Smooth muscle cell (in vitro differentiated cells): Measurements from ENCODE around the gene OR10P1. TPM values are rescaled to one million over a fixed set of nuclear protein-coding genes. Genes with fewer than 3 reads are reported as not detected.
"Not testable (repeated sequence)": the region's sequence is repeated elsewhere in the genome, so short reads cannot be mapped to it uniquely, and the experiment has no call there.

Source experiments
- DNase-seq: peaks from one replicate; lab custom pipeline; 2025; ENCODE audit not compliant: unreplicated experiment; lab: John Stamatoyannopoulos, UW
- H2AFZ ChIP-seq: fragments of 200-600 bp; sonication (generic); 2 replicates; pipeline ENCODE4 v1.6.0; 2016; ENCODE audit warnings: antibody characterized with exemption, low read depth, mild to moderate bottlenecking
- H3F3A ChIP-seq: fragments of 200-600 bp; sonication (generic); 2 replicates; pipeline ENCODE4 v1.6.0; 2017; ENCODE audit warnings: antibody characterized with exemption, low read depth
- H3K27ac ChIP-seq: fragments of 200-600 bp; sonication (generic); 2 replicates; pipeline ENCODE4 v1.5.1; 2016; ENCODE audit warnings: low read depth, mild to moderate bottlenecking
- H3K27me3 ChIP-seq: fragments of 200-600 bp; sonication (generic); 2 replicates; pipeline ENCODE4 v1.6.1; 2016; ENCODE audit warnings: low read depth, mild to moderate bottlenecking
- H3K36me3 ChIP-seq: fragments of 200-600 bp; sonication (generic); 2 replicates; pipeline ENCODE4 v1.5.1; 2016; ENCODE audit warnings: low read depth
- H3K4me1 ChIP-seq: fragments of 200-600 bp; sonication (generic); 2 replicates; pipeline ENCODE4 v1.5.1; 2016; ENCODE audit warnings: low read depth
- H3K4me2 ChIP-seq: fragments of 200-600 bp; sonication (generic); 2 replicates; pipeline ENCODE4 v1.6.0; 2016; ENCODE audit warnings: mild to moderate bottlenecking
- H3K4me3 ChIP-seq: fragments of 200-600 bp; sonication (generic); 2 replicates; pipeline ENCODE4 v1.5.1; 2016; ENCODE audit warnings: mild to moderate bottlenecking
- H3K79me2 ChIP-seq: fragments of 200-600 bp; sonication (generic); 2 replicates; pipeline ENCODE4 v1.6.0; 2016; ENCODE audit warnings: low read depth, mild to moderate bottlenecking
- H3K9ac ChIP-seq: fragments of 200-600 bp; sonication (generic); 2 replicates; pipeline ENCODE4 v1.6.0; 2016; ENCODE audit warnings: low read depth
- H3K9me3 ChIP-seq: fragments of 200-600 bp; sonication (generic); replicated peaks from 2 replicates; pipeline ENCODE4 v1.5.1; 2016; ENCODE audit warnings: low read depth
- H4K20me1 ChIP-seq: fragments of 200-600 bp; sonication (generic); 2 replicates; pipeline ENCODE4 v1.6.0; 2016; ENCODE audit warnings: low read depth
- WGBS: methylation state at CpG from one replicate; pipeline ENCODE4 v1.1.7; 2016; ENCODE audit warnings: low lambda C conversion rate; 5-methylcytosine and 5-hydroxymethylcytosine counted together
- polyA plus RNA-seq: library from polyadenylated mRNA; unstranded; fragments of >200 nt; fragmentation: Nextera tagmentation; extraction: Ambion mirVana; gene quantifications from 2 replicates; pipeline ENCODE4 v1.2.1, GENCODE V29; 2016
- total RNA-seq: library from RNA; depleted of rRNA; stranded (reverse); fragments of >200 nt; gene quantifications from 2 replicates; pipeline ENCODE4 v1.2.3, GENCODE V29; 2014
- TF ChIP-seq, protein P1 (sequence below): fragments of 200-600 bp; sonication (generic); IDR thresholded peaks from 2 replicates; pipeline ENCODE4 v1.5.1; 2017; ENCODE audit warnings: borderline replicate concordance, mild to moderate bottlenecking, antibody characterized with exemption; ENCODE audit not compliant: insufficient read depth, poor library complexity, severe bottlenecking

Gene OR10P1
- total and polyA plus RNA-seq, 2 experiments from 2014 or later, result not detected

DNA sequence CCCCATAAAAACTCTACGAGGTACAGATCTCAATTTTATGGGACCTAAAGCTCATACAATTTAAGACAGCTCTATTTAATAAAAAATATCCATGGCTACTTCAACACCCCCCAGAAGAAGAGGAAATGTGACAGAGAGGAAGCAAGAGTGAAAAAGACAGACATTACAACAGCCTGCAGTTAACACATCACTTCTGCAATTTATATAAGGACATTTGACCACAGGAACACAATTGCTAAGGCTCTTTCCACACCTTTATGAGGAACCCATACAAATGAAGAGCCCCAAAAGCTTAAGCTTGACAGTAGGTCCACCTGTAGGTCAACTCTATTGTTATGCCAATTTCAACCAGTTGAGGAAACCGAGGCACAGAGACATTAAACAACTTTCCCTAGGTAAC, 5.6 kb downstream of the OR10P1 start:
- Histone ChIP-seq H3K4me1 (no peaks in the 10 kb centered on the region), H3K79me2 (no peaks in the 10 kb centered on the region), H3F3A (no peaks in the 10 kb centered on the region), H3K27me3 (peaks cover 6% of the 10 kb centered on the region), H3K4me3 (no peak overlapping the region), H2AFZ (no peak overlapping the region), H3K27ac (no peak overlapping the region), H3K4me2 (no peak overlapping the region), H4K20me1 (no peaks in the 10 kb centered on the region), H3K36me3 (no peaks in the 10 kb centered on the region), H3K9ac (no peak overlapping the region), H3K9me3 (no peaks in the 10 kb centered on the region)
- DNase-seq, result no peak
- TF ChIP-seq, protein P1, sequence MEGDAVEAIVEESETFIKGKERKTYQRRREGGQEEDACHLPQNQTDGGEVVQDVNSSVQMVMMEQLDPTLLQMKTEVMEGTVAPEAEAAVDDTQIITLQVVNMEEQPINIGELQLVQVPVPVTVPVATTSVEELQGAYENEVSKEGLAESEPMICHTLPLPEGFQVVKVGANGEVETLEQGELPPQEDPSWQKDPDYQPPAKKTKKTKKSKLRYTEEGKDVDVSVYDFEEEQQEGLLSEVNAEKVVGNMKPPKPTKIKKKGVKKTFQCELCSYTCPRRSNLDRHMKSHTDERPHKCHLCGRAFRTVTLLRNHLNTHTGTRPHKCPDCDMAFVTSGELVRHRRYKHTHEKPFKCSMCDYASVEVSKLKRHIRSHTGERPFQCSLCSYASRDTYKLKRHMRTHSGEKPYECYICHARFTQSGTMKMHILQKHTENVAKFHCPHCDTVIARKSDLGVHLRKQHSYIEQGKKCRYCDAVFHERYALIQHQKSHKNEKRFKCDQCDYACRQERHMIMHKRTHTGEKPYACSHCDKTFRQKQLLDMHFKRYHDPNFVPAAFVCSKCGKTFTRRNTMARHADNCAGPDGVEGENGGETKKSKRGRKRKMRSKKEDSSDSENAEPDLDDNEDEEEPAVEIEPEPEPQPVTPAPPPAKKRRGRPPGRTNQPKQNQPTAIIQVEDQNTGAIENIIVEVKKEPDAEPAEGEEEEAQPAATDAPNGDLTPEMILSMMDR, result no peak
- 66% methylated on average over 2 of the region's 2 CpGs for WGBS

DNA sequence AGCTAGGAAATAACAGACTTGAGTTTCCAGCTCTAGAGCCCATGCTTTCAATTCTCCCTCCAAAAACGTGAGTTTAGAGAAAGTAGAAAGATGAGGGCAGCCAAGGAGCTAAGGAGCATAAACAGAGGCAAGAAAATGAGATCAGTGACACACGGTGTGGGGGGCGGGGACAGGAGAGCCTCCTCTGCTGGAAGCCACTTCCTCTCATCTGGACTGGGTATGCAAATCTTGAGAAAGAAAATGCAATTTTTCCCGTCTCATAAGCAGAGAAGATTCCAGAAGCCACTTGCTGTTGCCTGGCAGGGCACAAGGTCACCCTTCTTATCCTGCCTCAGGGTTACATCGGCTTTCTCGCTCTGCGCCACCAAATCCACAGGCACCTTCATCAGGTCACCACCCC, 6.0 kb downstream of the OR10P1 start:
- no peak overlapping the region for H3K9ac ChIP-seq
- no peak for DNase-seq

DNA sequence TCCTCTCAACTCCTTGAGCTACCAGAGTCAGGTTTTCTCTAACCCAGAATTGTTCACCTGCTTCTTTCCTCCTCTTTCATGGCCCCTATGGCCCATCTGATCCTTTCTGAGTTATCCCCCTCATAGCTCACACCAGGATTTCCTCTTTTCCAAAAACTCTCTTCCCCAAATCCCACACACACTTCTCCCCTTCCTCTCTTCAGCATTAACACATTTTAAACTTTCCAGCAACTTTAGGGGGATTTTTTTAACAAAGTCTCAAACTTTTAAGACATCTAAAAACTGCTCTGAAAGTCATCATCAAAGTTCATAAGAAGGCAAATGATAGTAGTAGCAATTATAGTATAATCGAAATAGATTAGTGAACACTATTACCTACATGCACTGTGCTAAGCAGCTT, 7.9 kb downstream of the OR10P1 start:
- Histone ChIP-seq H3K4me3 (no peak overlapping the region), H3K4me2 (no peak overlapping the region), H3F3A (no peaks in the 10 kb centered on the region), H3K9me3 (no peaks in the 10 kb centered on the region), H4K20me1 (no peaks in the 10 kb centered on the region), H3K4me1 (no peaks in the 10 kb centered on the region), H3K27ac (no peak overlapping the region), H2AFZ (no peak overlapping the region), H3K9ac (no peak overlapping the region), H3K36me3 (no peaks in the 10 kb centered on the region), H3K27me3 (no peaks in the 10 kb centered on the region), H3K79me2 (no peaks in the 10 kb centered on the region)
- TF ChIP-seq, protein P1, result no peak
- DNase-seq, result no peak
- WGBS, result 78% methylated on average over 1 of the region's 1 CpG

More for the DNA sequence above, 6.0 kb downstream of the OR10P1 start:
- H2AFZ ChIP-seq, result no peak overlapping the region
- no peaks in the 10 kb centered on the region for H3K79me2 ChIP-seq
- H3K4me2 ChIP-seq, result no peak overlapping the region
- H3F3A ChIP-seq, result no peaks in the 10 kb centered on the region
- no peak overlapping the region for H3K4me3 ChIP-seq
- WGBS, result 79% methylated on average over 7 of the region's 7 CpGs
- H3K4me1 ChIP-seq, result no peaks in the 10 kb centered on the region
- no peaks in the 10 kb centered on the region for H3K9me3 ChIP-seq
- peaks cover 6% of the 10 kb centered on the region for H3K27me3 ChIP-seq
- H3K27ac ChIP-seq, result no peak overlapping the region
- no peaks in the 10 kb centered on the region for H4K20me1 ChIP-seq
- no peaks in the 10 kb centered on the region for H3K36me3 ChIP-seq
- TF ChIP-seq, protein P1, result no peak

DNA sequence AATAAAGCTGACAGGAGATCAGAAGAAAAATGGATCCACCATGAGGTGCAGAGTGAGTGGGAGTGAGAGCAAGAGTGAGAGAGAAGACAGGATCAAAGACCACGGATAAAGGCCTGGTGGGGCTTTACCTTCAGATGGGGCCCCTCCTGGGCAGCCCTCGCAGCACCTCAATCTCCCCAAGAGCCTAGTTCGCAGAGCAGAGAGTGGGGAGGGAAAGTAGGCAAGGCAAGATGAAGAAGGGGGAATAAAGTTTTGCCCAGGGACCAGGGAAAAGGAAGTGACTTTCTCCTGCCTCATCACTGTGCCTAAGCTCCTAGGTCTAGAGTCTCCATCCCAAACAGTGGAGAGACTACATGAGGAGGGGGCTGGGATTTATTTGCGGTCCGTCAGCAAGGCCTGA, 10.3 kb downstream of the OR10P1 start:
- no peak overlapping the region for H3K27ac ChIP-seq
- no peak overlapping the region for H3K4me2 ChIP-seq
- no peaks in the 10 kb centered on the region for H3F3A ChIP-seq
- no peaks in the 10 kb centered on the region for H4K20me1 ChIP-seq
- WGBS, result 91% methylated on average over 5 of the region's 5 CpGs
- H3K9me3 ChIP-seq, result no peaks in the 10 kb centered on the region
- no peak for DNase-seq
- no peaks in the 10 kb centered on the region for H3K36me3 ChIP-seq
- no peaks in the 10 kb centered on the region for H3K27me3 ChIP-seq
- no peak overlapping the region for H3K9ac ChIP-seq
- no peaks in the 10 kb centered on the region for H3K4me1 ChIP-seq
- no peak overlapping the region for H3K4me3 ChIP-seq
- no peaks in the 10 kb centered on the region for H3K79me2 ChIP-seq
- TF ChIP-seq, protein P1, result no peak
- peak overlapping the region; percentile 48 for H2AFZ ChIP-seq

DNA sequence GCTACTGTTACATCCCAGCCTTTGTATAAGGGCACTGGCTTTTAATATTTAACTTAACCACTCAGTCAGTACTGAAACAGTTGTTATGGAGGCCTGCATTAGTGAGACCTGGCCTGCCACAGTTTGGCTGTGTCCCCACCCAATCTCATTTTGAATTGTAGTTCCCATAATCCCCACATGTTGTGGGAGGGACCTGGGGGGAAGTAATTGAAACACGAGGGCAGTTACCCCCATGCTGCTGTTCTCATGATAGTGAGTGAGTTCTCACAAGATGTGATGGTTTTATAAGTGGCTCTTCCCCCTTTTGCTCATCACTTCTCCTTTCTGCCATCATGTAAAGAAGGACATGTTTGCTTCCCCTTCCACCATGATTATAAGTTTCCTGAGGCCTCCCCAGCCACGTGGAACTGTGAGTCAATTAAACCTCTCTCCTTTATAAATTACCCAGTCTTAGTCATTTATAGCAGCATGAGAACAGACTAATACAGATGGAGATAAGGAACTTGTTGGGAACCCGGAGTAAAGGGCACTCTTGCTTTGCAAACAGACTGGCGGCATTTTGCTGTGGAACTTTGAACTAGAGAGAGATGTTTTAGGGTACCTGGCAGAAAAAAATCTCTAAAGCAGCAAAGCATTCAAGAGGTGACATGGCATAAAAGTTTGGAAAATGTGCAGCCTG, 14.1 kb downstream of the OR10P1 start:
- not testable (repeated sequence) for H3K4me2 ChIP-seq, H3K9ac ChIP-seq, H3K27ac ChIP-seq, H3K27me3 ChIP-seq, H3K4me3 ChIP-seq, H3K9me3 ChIP-seq, H3K36me3 ChIP-seq, DNase-seq, H4K20me1 ChIP-seq, H3K79me2 ChIP-seq, H2AFZ ChIP-seq, H3F3A ChIP-seq, H3K4me1 ChIP-seq
- 64% methylated on average over 4 of the region's 4 CpGs for WGBS
